WTC11 (cell line): Measurements from ENCODE around the gene SFI1. TPM values are rescaled to one million over a fixed set of nuclear protein-coding genes. Genes with fewer than 3 reads are reported as not detected.

Experiments
- ATAC-seq: fragments of 200-7000 bp; cut with Tn5 transposase; 2 replicates; pipeline ENCODE4 v1.10.0; 2021; ENCODE audit warnings: mild to moderate bottlenecking, moderate library complexity
- CTCF ChIA-PET: fragments of 300-600 bp; sonication (Branson Sonifier 250); formaldehyde crosslinking; loops from one replicate; lab custom pipeline; 2021; ENCODE audit warnings: antibody characterized with exemption; lab: Charles Lee
- POLR2A ChIA-PET: fragments of 350-600 bp; sonication (Branson Sonifier 250); formaldehyde crosslinking; loops from one replicate; lab custom pipeline; 2021; ENCODE audit warnings: antibody characterized with exemption; lab: Charles Lee
- DNase-seq: peaks from one replicate; pipeline ENCODE4 v3.0.0; 2021; ENCODE audit warnings: low spot score
- H3K27ac Mint-ChIP-seq: 2 replicates; pipeline ENCODE4 v1.8.0; 2021; ENCODE audit warnings: mixed read lengths
- H3K27me3 Mint-ChIP-seq: 2 replicates; pipeline ENCODE4 v1.8.0; 2021; ENCODE audit warnings: low read depth, mild to moderate bottlenecking, moderate library complexity, mixed read lengths
- H3K36me3 Mint-ChIP-seq: 2 replicates; pipeline ENCODE4 v1.8.0; 2021; ENCODE audit warnings: mixed read lengths
- H3K4me1 Mint-ChIP-seq: 2 replicates; pipeline ENCODE4 v1.8.0; 2022; ENCODE audit warnings: mixed read lengths
- H3K4me3 Mint-ChIP-seq: 2 replicates; pipeline ENCODE4 v1.8.0; 2021; ENCODE audit warnings: mild to moderate bottlenecking, moderate library complexity, mixed read lengths
- H3K9me3 Mint-ChIP-seq: 2 replicates; pipeline ENCODE4 v1.8.0; 2021; ENCODE audit warnings: mixed read lengths
- AR ChIP-seq: fragments of 250-450 bp; sonication (Bioruptor Pico); IDR thresholded peaks from 2 replicates; pipeline ENCODE4 v1.9.0; 2021; ENCODE audit warnings: mild to moderate bottlenecking
- ATF2 ChIP-seq: sonication (generic); formaldehyde crosslinking; IDR thresholded peaks from 2 replicates; pipeline ENCODE4 v1.8.1; 2022; ENCODE audit warnings: low read depth, missing genetic modification reagents, borderline replicate concordance
- E2F4 ChIP-seq: sonication (generic); formaldehyde crosslinking; IDR thresholded peaks from 2 replicates; pipeline ENCODE4 v1.8.1; 2022; ENCODE audit warnings: low read depth, mild to moderate bottlenecking, moderate library complexity, missing genetic modification reagents, borderline replicate concordance
- ETV6 ChIP-seq: sonication (generic); formaldehyde crosslinking; IDR thresholded peaks from 2 replicates; pipeline ENCODE4 v1.8.1; 2022; ENCODE audit warnings: mild to moderate bottlenecking, missing genetic modification reagents
- GRHL2 ChIP-seq: fragments of 250-450 bp; sonication (Bioruptor Pico); IDR thresholded peaks from 2 replicates; pipeline ENCODE4 v1.8.0; 2022; ENCODE audit warnings: mild to moderate bottlenecking, moderate library complexity; ENCODE audit not compliant: insufficient replicate concordance, severe bottlenecking
- IRF2 ChIP-seq: sonication (generic); formaldehyde crosslinking; IDR thresholded peaks from 2 replicates; pipeline ENCODE4 v1.8.0; 2022; ENCODE audit warnings: low read depth, missing genetic modification reagents, borderline replicate concordance
- JAZF1 ChIP-seq: fragments of 250-450 bp; sonication (Bioruptor Pico); IDR thresholded peaks from 2 replicates; pipeline ENCODE4 v1.9.0; 2021; ENCODE audit warnings: moderate library complexity, mild to moderate bottlenecking, inconsistent platforms
- JUN ChIP-seq: sonication (generic); formaldehyde crosslinking; IDR thresholded peaks from 2 replicates; pipeline ENCODE4 v1.8.0; 2023; ENCODE audit warnings: mild to moderate bottlenecking, missing genetic modification reagents
- NFATC4 ChIP-seq: fragments of 250-450 bp; sonication (Bioruptor Pico); IDR thresholded peaks from 2 replicates; pipeline ENCODE4 v1.9.0; 2021; ENCODE audit warnings: mild to moderate bottlenecking
- NFYB ChIP-seq: sonication (generic); formaldehyde crosslinking; conservative IDR thresholded peaks from 2 replicates; pipeline ENCODE4 v1.8.0; 2022; ENCODE audit warnings: low read depth, missing genetic modification reagents
- PREB ChIP-seq: sonication (generic); formaldehyde crosslinking; IDR thresholded peaks from 2 replicates; pipeline ENCODE4 v1.8.1; 2022; ENCODE audit warnings: mild to moderate bottlenecking, missing genetic modification reagents, moderate library complexity, borderline replicate concordance
- SP1 ChIP-seq: sonication (generic); formaldehyde crosslinking; conservative IDR thresholded peaks from 2 replicates; pipeline ENCODE4 v1.8.1; 2022; ENCODE audit warnings: missing genetic modification reagents
- TEAD4 ChIP-seq: sonication (generic); formaldehyde crosslinking; IDR thresholded peaks from 2 replicates; pipeline ENCODE4 v1.8.0; 2022; ENCODE audit warnings: mild to moderate bottlenecking, missing genetic modification reagents
- ZNF423 ChIP-seq: fragments of 250-450 bp; sonication (Bioruptor Pico); IDR thresholded peaks from 2 replicates; pipeline ENCODE4 v2.1.2; 2022; ENCODE audit warnings: mild to moderate bottlenecking, moderate library complexity
- ZSCAN18 ChIP-seq: fragments of 250-450 bp; sonication (Bioruptor Pico); IDR thresholded peaks from 2 replicates; pipeline ENCODE4 v2.1.2; 2022; ENCODE audit warnings: mild to moderate bottlenecking, moderate library complexity
- total RNA-seq: library from RNA; stranded (reverse); gene quantifications from 3 replicates; pipeline ENCODE4 v1.2.3, GENCODE V29; 2021
- TF ChIP-seq, protein P1 (sequence below): sonication (generic); formaldehyde crosslinking; IDR thresholded peaks from 2 replicates; pipeline ENCODE4 v1.8.0; 2022; ENCODE audit warnings: mild to moderate bottlenecking, missing genetic modification reagents
- TF ChIP-seq, protein P2 (sequence below): sonication (generic); formaldehyde crosslinking; IDR thresholded peaks from 2 replicates; pipeline ENCODE4 v1.8.0; 2023; ENCODE audit warnings: missing genetic modification reagents, mild to moderate bottlenecking, borderline replicate concordance
- TF ChIP-seq, protein P3 (sequence below): fragments of 250-450 bp; sonication (Bioruptor Pico); IDR thresholded peaks from 2 replicates; pipeline ENCODE4 v1.9.0; 2021; ENCODE audit warnings: moderate library complexity, mild to moderate bottlenecking, inconsistent platforms, borderline replicate concordance

SFI1 gene
- total RNA-seq, 1 experiment from 2014 or later: 43.6 TPM

DNA sequence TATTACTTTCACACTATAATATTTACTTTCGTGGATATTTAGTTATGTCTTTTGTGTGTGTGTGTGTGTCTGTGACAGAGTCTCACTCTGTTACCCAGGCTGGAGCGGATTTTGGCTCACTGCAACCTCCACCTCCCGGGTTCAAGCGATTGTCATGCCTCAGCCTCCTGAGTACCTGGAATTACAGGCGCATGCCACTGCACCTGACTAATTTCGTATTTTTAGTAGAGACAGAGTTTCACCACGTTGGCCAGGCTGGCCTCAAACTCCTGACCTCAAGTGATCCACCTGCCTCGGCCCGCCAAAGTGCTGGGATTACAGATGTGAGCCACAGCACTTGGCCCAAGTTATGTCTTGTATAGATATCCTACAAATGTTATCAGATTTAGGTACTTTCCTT lies 155.8 kb downstream of the SFI1 start:
- POLR2A ChIA-PET: no interaction called here
- H3K9me3 Mint-ChIP-seq: no peaks in the 10 kb centered on the region
- no peaks in the 10 kb centered on the region for H3K27me3 Mint-ChIP-seq
- DNase-seq: no peak
- no peak for TF ChIP-seq ATF2
- no peak for TF ChIP-seq TEAD4 (CRISPR knock-in tag)
- no peak for TF ChIP-seq JUN (CRISPR knock-in tag)
- no peak for TF ChIP-seq JAZF1 (CRISPR knock-in tag)
- no peak for TF ChIP-seq IRF2 (CRISPR knock-in tag)
- TF ChIP-seq, protein P1, sequence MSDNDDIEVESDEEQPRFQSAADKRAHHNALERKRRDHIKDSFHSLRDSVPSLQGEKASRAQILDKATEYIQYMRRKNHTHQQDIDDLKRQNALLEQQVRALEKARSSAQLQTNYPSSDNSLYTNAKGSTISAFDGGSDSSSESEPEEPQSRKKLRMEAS: no peak
- no peak for TF ChIP-seq SP1 (CRISPR knock-in tag)
- no peak for TF ChIP-seq NFATC4
- TF ChIP-seq ZNF423 (CRISPR knock-in tag): no peak
- TF ChIP-seq, protein P2, sequence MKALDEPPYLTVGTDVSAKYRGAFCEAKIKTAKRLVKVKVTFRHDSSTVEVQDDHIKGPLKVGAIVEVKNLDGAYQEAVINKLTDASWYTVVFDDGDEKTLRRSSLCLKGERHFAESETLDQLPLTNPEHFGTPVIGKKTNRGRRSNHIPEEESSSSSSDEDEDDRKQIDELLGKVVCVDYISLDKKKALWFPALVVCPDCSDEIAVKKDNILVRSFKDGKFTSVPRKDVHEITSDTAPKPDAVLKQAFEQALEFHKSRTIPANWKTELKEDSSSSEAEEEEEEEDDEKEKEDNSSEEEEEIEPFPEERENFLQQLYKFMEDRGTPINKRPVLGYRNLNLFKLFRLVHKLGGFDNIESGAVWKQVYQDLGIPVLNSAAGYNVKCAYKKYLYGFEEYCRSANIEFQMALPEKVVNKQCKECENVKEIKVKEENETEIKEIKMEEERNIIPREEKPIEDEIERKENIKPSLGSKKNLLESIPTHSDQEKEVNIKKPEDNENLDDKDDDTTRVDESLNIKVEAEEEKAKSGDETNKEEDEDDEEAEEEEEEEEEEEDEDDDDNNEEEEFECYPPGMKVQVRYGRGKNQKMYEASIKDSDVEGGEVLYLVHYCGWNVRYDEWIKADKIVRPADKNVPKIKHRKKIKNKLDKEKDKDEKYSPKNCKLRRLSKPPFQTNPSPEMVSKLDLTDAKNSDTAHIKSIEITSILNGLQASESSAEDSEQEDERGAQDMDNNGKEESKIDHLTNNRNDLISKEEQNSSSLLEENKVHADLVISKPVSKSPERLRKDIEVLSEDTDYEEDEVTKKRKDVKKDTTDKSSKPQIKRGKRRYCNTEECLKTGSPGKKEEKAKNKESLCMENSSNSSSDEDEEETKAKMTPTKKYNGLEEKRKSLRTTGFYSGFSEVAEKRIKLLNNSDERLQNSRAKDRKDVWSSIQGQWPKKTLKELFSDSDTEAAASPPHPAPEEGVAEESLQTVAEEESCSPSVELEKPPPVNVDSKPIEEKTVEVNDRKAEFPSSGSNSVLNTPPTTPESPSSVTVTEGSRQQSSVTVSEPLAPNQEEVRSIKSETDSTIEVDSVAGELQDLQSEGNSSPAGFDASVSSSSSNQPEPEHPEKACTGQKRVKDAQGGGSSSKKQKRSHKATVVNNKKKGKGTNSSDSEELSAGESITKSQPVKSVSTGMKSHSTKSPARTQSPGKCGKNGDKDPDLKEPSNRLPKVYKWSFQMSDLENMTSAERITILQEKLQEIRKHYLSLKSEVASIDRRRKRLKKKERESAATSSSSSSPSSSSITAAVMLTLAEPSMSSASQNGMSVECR (CRISPR knock-in tag): no peak
- no peak for TF ChIP-seq ZSCAN18
- H3K27ac Mint-ChIP-seq: no peak overlapping the region
- H3K4me3 Mint-ChIP-seq: no peak overlapping the region
- H3K36me3 Mint-ChIP-seq: peaks cover 28% of the 10 kb centered on the region
- peaks cover 15% of the 10 kb centered on the region for H3K4me1 Mint-ChIP-seq
- no peak for ATAC-seq
- CTCF ChIA-PET: no interaction called here

DNA sequence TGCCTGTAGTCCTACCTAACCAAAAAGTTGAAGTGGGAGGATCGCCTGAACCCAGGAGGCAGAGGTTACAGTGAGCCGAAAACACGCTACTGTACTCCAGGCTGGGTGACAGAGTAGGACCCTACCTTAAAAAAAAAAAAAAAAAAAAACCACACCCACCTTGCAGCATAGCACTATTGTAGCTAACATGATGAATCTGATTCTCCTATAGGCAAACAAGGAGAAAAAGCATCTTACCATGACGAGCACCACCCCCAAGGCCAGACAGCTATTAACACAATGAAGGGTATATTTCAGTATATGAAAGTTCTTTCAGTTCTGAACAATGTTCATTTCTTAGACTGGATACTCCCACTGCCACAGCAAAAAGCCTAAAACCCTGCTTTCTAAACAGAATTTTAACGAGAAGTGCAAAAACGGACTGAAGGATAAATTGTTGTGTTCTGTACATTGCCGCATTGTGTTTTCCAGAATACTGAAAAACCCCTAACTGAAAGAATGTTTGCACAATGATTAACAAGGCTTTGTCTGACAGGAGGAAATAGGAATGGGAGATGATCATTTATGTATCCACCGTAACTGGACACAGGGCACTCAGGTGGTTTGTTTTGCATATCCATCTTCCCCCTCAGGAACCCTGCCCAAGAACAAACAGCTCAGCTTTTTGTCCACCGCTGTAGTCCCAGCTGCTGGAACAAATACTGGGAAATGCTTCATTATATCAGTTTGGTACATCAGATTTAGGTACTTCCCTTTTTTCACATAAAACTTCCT lies 156.8 kb downstream of the SFI1 start:
- Mint-ChIP-seq H3K36me3 (peaks cover 18% of the 10 kb centered on the region), H3K4me1 (peaks cover 7% of the 10 kb centered on the region), H3K27me3 (no peaks in the 10 kb centered on the region), H3K27ac (no peak overlapping the region), H3K4me3 (no peak overlapping the region), H3K9me3 (no peaks in the 10 kb centered on the region)
- ATAC-seq: no peak
- no peak for DNase-seq
- CTCF ChIA-PET: interaction anchor here (2.0 kb wide), 1 partner anchor 317 kb away, joined by 6 read pairs; no protein-coding TSS in a partner anchor
- POLR2A ChIA-PET: no interaction called here
- TF ChIP-seq NFYB (no peak), PREB (CRISPR knock-in tag) (no peak), E2F4 (no peak), JAZF1 (CRISPR knock-in tag) (no peak), SP1 (CRISPR knock-in tag) (no peak), AR (CRISPR knock-in tag) (no peak), ETV6 (CRISPR knock-in tag) (no peak), TEAD4 (CRISPR knock-in tag) (no peak), ATF2 (no peak), GRHL2 (no peak)
- TF ChIP-seq, protein P3, sequence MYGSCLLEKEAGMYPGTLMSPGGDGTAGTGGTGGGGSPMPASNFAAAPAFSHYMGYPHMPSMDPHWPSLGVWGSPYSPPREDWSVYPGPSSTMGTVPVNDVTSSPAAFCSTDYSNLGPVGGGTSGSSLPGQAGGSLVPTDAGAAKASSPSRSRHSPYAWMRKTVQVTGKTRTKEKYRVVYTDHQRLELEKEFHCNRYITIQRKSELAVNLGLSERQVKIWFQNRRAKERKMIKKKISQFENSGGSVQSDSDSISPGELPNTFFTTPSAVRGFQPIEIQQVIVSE (CRISPR knock-in tag): no peak
